Neural cell (in vitro differentiated cells): Measurements from ENCODE around the gene NISCH.

Experiments
- EZH2 ChIP-seq: fragments of 200-600, 300-800 bp; shearing (Covaris generic), sonication (generic); IDR thresholded peaks from 2 replicates; pipeline ENCODE4 v1.6.1; 2014; ENCODE audit warnings: antibody characterized with exemption, low read length, borderline replicate concordance, mild to moderate bottlenecking; ENCODE audit not compliant: insufficient read depth, poor library complexity, severe bottlenecking
- POLR2AphosphoS5 ChIP-seq: IDR thresholded peaks from 2 replicates; pipeline ENCODE4 v1.6.1; 2012
- RAD21 ChIP-seq: fragments of 450-650 bp; conservative IDR thresholded peaks from 2 replicates; pipeline ENCODE4 v1.6.1; 2014; ENCODE audit warnings: antibody characterized with exemption, mild to moderate bottlenecking, moderate library complexity
- SMC3 ChIP-seq: fragments of 450-650 bp; conservative IDR thresholded peaks from 2 replicates; pipeline ENCODE4 v1.6.1; 2014; ENCODE audit warnings: antibody characterized with exemption, mild to moderate bottlenecking, moderate library complexity; ENCODE audit not compliant: poor library complexity
- TF ChIP-seq, protein P1 (sequence below): fragments of 450-650 bp; IDR thresholded peaks from 2 replicates; pipeline ENCODE4 v1.5.1; 2014; ENCODE audit warnings: antibody characterized with exemption, mild to moderate bottlenecking, moderate library complexity; ENCODE audit not compliant: poor library complexity, severe bottlenecking
- TF ChIP-seq, protein P2 (sequence below): IDR thresholded peaks from 2 replicates; pipeline ENCODE4 v1.6.1; 2012; ENCODE audit warnings: borderline replicate concordance

DNA sequence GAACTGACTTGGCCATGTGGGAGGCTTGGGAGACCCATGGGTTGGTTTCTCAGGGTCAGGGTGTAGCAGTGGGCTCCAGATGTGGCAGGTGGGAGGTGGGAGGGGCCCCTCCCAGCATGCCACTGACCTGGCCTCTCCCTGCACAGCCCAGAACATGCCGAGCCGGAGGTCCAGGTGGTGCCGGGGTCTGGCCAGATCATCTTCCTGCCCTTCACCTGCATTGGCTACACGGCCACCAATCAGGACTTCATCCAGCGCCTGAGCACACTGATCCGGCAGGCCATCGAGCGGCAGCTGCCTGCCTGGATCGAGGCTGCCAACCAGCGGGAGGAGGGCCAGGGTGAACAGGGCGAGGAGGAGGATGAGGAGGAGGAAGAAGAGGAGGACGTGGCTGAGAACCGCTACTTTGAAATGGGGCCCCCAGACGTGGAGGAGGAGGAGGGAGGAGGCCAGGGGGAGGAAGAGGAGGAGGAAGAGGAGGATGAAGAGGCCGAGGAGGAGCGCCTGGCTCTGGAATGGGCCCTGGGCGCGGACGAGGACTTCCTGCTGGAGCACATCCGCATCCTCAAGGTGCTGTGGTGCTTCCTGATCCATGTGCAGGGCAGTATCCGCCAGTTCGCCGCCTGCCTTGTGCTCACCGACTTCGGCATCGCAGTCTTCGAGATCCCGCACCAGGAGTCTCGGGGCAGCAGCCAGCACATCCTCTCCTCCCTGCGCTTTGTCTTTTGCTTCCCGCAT lies 31.8 kb downstream of the NISCH start:
- TF ChIP-seq, protein P1, sequence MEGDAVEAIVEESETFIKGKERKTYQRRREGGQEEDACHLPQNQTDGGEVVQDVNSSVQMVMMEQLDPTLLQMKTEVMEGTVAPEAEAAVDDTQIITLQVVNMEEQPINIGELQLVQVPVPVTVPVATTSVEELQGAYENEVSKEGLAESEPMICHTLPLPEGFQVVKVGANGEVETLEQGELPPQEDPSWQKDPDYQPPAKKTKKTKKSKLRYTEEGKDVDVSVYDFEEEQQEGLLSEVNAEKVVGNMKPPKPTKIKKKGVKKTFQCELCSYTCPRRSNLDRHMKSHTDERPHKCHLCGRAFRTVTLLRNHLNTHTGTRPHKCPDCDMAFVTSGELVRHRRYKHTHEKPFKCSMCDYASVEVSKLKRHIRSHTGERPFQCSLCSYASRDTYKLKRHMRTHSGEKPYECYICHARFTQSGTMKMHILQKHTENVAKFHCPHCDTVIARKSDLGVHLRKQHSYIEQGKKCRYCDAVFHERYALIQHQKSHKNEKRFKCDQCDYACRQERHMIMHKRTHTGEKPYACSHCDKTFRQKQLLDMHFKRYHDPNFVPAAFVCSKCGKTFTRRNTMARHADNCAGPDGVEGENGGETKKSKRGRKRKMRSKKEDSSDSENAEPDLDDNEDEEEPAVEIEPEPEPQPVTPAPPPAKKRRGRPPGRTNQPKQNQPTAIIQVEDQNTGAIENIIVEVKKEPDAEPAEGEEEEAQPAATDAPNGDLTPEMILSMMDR: no peak
- TF ChIP-seq POLR2AphosphoS5 (no peak), SMC3 (no peak), EZH2 (no peak), RAD21 (no peak)
- TF ChIP-seq, protein P2, sequence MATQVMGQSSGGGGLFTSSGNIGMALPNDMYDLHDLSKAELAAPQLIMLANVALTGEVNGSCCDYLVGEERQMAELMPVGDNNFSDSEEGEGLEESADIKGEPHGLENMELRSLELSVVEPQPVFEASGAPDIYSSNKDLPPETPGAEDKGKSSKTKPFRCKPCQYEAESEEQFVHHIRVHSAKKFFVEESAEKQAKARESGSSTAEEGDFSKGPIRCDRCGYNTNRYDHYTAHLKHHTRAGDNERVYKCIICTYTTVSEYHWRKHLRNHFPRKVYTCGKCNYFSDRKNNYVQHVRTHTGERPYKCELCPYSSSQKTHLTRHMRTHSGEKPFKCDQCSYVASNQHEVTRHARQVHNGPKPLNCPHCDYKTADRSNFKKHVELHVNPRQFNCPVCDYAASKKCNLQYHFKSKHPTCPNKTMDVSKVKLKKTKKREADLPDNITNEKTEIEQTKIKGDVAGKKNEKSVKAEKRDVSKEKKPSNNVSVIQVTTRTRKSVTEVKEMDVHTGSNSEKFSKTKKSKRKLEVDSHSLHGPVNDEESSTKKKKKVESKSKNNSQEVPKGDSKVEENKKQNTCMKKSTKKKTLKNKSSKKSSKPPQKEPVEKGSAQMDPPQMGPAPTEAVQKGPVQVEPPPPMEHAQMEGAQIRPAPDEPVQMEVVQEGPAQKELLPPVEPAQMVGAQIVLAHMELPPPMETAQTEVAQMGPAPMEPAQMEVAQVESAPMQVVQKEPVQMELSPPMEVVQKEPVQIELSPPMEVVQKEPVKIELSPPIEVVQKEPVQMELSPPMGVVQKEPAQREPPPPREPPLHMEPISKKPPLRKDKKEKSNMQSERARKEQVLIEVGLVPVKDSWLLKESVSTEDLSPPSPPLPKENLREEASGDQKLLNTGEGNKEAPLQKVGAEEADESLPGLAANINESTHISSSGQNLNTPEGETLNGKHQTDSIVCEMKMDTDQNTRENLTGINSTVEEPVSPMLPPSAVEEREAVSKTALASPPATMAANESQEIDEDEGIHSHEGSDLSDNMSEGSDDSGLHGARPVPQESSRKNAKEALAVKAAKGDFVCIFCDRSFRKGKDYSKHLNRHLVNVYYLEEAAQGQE: no peak
